ENCODE data around the gene ATAD2B.

DNA sequence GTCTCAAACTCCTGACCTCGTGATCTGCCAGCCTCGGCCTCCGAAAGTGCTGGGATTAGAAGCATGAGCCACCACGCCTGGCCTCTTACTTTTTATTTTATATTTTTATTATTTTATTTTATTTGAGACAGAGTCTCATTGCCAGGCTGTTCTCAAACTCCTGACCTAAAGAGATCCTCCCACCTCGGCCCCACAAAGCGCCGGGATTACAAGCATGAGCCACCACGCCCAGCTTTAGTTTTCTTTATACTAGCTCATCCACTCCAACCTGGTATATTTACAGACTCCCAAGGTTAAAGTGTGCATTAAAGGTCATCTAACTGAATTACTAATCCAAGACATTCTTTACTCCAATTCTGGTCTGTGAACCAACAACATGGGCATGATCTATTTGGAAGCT, 26.8 kb downstream of the ATAD2B start:
- TF ChIP-seq, protein P1, sequence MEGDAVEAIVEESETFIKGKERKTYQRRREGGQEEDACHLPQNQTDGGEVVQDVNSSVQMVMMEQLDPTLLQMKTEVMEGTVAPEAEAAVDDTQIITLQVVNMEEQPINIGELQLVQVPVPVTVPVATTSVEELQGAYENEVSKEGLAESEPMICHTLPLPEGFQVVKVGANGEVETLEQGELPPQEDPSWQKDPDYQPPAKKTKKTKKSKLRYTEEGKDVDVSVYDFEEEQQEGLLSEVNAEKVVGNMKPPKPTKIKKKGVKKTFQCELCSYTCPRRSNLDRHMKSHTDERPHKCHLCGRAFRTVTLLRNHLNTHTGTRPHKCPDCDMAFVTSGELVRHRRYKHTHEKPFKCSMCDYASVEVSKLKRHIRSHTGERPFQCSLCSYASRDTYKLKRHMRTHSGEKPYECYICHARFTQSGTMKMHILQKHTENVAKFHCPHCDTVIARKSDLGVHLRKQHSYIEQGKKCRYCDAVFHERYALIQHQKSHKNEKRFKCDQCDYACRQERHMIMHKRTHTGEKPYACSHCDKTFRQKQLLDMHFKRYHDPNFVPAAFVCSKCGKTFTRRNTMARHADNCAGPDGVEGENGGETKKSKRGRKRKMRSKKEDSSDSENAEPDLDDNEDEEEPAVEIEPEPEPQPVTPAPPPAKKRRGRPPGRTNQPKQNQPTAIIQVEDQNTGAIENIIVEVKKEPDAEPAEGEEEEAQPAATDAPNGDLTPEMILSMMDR (IDR thresholded peaks at IDR 0.05; ENCODE audit: low read length), result no peak
- TF ChIP-seq EZH2 (optimal IDR thresholded peaks at IDR 0.05; ENCODE audit: low read depth, low read length), result no peak
- TF ChIP-seq EZH2phosphoT487 (IDR thresholded peaks at IDR 0.05; ENCODE audit: low read length), result no peak
